SH-SY5Y (cell line): Measurements from ENCODE around the gene RPL19.

Experiments
- GATA2 ChIP-seq: IDR thresholded peaks from 2 replicates; pipeline ENCODE4 v1.6.1; 2011; ENCODE audit warnings: mild to moderate bottlenecking, low read depth, low read length
- GATA3 ChIP-seq: IDR thresholded peaks from 2 replicates; pipeline ENCODE4 v1.6.1; 2011; ENCODE audit warnings: low read depth, mild to moderate bottlenecking, low read length, moderate library complexity

GRCh38 chr17:39237586-39237985 is 37.5 kb downstream of the RPL19 start:
- TF ChIP-seq GATA3 (no peak), GATA2 (no peak)
